ENCODE measurements around the gene ZKSCAN4.

DNA sequence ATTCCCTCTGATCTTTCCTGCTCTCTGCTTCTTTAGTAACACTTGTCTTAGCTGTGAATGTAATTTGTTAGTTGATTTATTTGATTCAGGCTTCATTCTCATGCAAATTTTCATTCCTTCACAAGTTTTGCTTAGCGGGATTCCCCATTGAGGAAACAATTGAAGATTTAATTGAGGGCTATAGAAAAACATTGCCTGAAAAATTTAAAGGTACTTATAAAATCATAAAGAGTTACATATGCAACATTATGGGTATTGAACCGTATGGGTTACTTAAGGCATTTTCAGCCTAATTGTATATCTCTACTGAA lies 38.9 kb downstream of the ZKSCAN4 start:
- no peak for TF ChIP-seq CTCF (IDR thresholded peaks at IDR 0.05)
- no peak for TF ChIP-seq ZFX (IDR thresholded peaks at IDR 0.05; ENCODE audit: borderline replicate concordance)

Data from 22Rv1 (cell line).